ENCODE results near the gene SLC34A1. TPM values are rescaled to one million over a fixed set of nuclear protein-coding genes. Genes with fewer than 3 reads are reported as not detected.
A peak's percentile ranks its signal among the peaks of the same experiment; 100 is the strongest.

Gene SLC34A1
- total and polyA plus RNA-seq, 2 of the 13 experiments (the other 11 are each of a cell fraction or from before 2014, with no cell fraction given), result 0.03 to 0.20 TPM

DNA sequence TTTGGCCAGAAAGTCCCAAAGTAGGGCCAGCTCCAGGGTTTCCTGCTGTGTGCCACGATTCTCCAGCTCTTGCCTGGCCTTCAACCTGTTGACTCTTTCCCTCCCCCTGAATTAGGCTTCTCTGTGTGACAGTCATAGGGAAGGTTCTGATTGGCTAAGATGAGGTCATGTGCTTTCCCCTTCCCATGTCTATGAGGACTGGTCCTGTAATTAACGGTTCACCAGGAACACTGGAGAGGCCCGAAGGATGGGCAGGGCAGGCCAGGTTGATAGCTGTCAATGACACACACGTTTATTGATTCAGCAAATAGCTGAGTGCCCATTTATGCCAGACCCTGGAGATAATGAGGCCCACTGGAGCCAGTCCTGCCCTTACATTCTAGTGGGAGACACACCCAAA is 53.4 kb downstream of the SLC34A1 start:
- CTCF ChIA-PET (ENCODE audit: low intra/inter-chr PET ratio, low total read pairs), result no interaction called here
- Histone ChIP-seq H3K27ac (ENCODE audit: extremely low read length, insufficient read depth, low read length) (no peak overlapping the region), H3K36me3 (replicated peaks in 1 of 2; ENCODE audit: control insufficient read depth in 1 of 2, insufficient read depth in 2 of 2, low read length in 2 of 2) (peaks cover 16 to 28% of the 10 kb centered on the region in 2 experiments; a peak in 4 of 5 replicates), H3K27me3 (ENCODE audit: control insufficient read depth in 1 of 2, insufficient read depth in 2 of 2, low read length in 2 of 2) (no peaks in the 10 kb centered on the region), H3K79me2 (ENCODE audit: insufficient read depth, low read length) (no peaks in the 10 kb centered on the region), H2AFZ (ENCODE audit: low read length) (no peak overlapping the region), H4K20me1 (ENCODE audit: insufficient read depth, low read length) (no peaks in the 10 kb centered on the region), H3K4me2 (ENCODE audit: low read depth, low read length) (no peak overlapping the region), H3K4me3 (replicated peaks in 1 of 3; ENCODE audit: insufficient read depth in 1 of 3, low read depth in 2 of 3, low read length in 3 of 3) (no peak overlapping the region), H3K9ac (ENCODE audit: insufficient read depth, low read depth, low read length) (no peak overlapping the region), H3K4me1 (ENCODE audit: insufficient read depth, low read length) (peaks cover 35% of the 10 kb centered on the region), H3K9me3 (ENCODE audit: low read length) (no peaks in the 10 kb centered on the region)
- intact Hi-C loops (cut with micrococcal nuclease; ENCODE audit: unreplicated experiment) (no loop called here), in situ Hi-C loops (cut with HindIII; ENCODE audit: extremely low pct_ligation_motif_present, low pct_unique_long_range_greater_than_20kb) (no loop called here)
- ATAC-seq (no peak), FAIRE-seq (no peak), DNase-seq (ENCODE audit: low spot score) (no peak)
- TF ChIP-seq ZNF619 (CRISPR knock-in tag; IDR thresholded peaks at IDR 0.05) (no peak), ZNF614 (CRISPR knock-in tag; IDR thresholded peaks at IDR 0.05; ENCODE audit: borderline replicate concordance) (no peak), REXO4 (CRISPR knock-in tag; IDR thresholded peaks at IDR 0.05; ENCODE audit: borderline replicate concordance) (no peak), FOXA1 (IDR thresholded peaks at IDR 0.05) (no peak), FOXA1 (CRISPR knock-in tag; IDR thresholded peaks at IDR 0.05) (peak; percentile 14; the same call in 1 of the 2 replicates), NFYB (CRISPR knock-in tag; IDR thresholded peaks at IDR 0.05) (peak; percentile 61), NFYC (CRISPR knock-in tag; IDR thresholded peaks at IDR 0.05) (peak; percentile 61)
- TF ChIP-seq, protein P1, sequence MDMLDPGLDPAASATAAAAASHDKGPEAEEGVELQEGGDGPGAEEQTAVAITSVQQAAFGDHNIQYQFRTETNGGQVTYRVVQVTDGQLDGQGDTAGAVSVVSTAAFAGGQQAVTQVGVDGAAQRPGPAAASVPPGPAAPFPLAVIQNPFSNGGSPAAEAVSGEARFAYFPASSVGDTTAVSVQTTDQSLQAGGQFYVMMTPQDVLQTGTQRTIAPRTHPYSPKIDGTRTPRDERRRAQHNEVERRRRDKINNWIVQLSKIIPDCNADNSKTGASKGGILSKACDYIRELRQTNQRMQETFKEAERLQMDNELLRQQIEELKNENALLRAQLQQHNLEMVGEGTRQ (IDR thresholded peaks at IDR 0.05; ENCODE audit: low read depth, low read length), result peak; percentile 35; the same call in 1 of the 2 replicates
- TF ChIP-seq, protein P1 (CRISPR knock-in tag; IDR thresholded peaks at IDR 0.05; ENCODE audit: borderline replicate concordance), result no peak
- BruUV-seq (replicated peaks), result TSS peak; percentile 27
- WGBS (ENCODE audit: low lambda C conversion rate), result 68% methylated on average over 3 of the region's 4 CpGs
- POLR2A ChIA-PET, result interaction anchor here (1.1 to 2.6 kb wide), 3 partner anchors 10 to 17 kb away, joined by 3 to 7 read pairs (median 6); partner anchors contain the start of gene GRK6
